ENCODE measurements around the gene DNTT. TPM values are rescaled to one million over a fixed set of nuclear protein-coding genes. Genes with fewer than 3 reads are reported as not detected.

DNTT gene
- total RNA-seq, 1 donor from 2014 or later = not detected

- Mint-ChIP-seq H3K27ac (no peak overlapping the region), H3K9me3 (no peaks in the 10 kb centered on the region), H3K36me3 (ENCODE audit: low read depth) (no peaks in the 10 kb centered on the region), H3K4me3 (ENCODE audit: low read depth) (no peak overlapping the region), H3K27me3 (ENCODE audit: low read depth) (peaks cover 27% of the 10 kb centered on the region), H3K4me1 (ENCODE audit: low read depth) (no peaks in the 10 kb centered on the region)
- intact Hi-C loops (cut with micrococcal nuclease) = no loop called here
- DNase-seq (ENCODE audit: low spot score) = no peak
These were observed 21.6 kb downstream of the DNTT start for GRCh38 chr10:96325719-96326373.

- Mint-ChIP-seq H3K4me3 (ENCODE audit: low read depth) (no peak overlapping the region), H3K36me3 (ENCODE audit: low read depth) (no peaks in the 10 kb centered on the region), H3K27me3 (ENCODE audit: low read depth) (peaks cover 35% of the 10 kb centered on the region), H3K27ac (no peak overlapping the region), H3K4me1 (ENCODE audit: low read depth) (no peaks in the 10 kb centered on the region), H3K9me3 (no peaks in the 10 kb centered on the region)
- no peak for DNase-seq (ENCODE audit: low spot score)
- intact Hi-C loops (cut with micrococcal nuclease) = no loop called here
These were observed 23.2 kb downstream of the DNTT start for GRCh38 chr10:96327462-96327861.

GRCh38 chr10:96333101-96333500 lies 28.9 kb downstream of the DNTT start:
- peaks cover 9% of the 10 kb centered on the region for H3K4me1 Mint-ChIP-seq (ENCODE audit: low read depth)
- H3K27me3 Mint-ChIP-seq (ENCODE audit: low read depth) = peaks cover 43% of the 10 kb centered on the region
- H3K4me3 Mint-ChIP-seq (ENCODE audit: low read depth) = no peak overlapping the region
- H3K9me3 Mint-ChIP-seq = no peaks in the 10 kb centered on the region
- intact Hi-C loops (cut with micrococcal nuclease) = no loop called here
- no peak for DNase-seq (ENCODE audit: low spot score)
- no peaks in the 10 kb centered on the region for H3K36me3 Mint-ChIP-seq (ENCODE audit: low read depth)
- no peak overlapping the region for H3K27ac Mint-ChIP-seq

GRCh38 chr10:96334616-96335526 lies 30.6 kb downstream of the DNTT start:
- intact Hi-C loops (cut with micrococcal nuclease) = no loop called here
- Mint-ChIP-seq H3K27ac (no peak overlapping the region), H3K9me3 (no peaks in the 10 kb centered on the region), H3K27me3 (ENCODE audit: low read depth) (peaks cover 38% of the 10 kb centered on the region), H3K36me3 (ENCODE audit: low read depth) (no peaks in the 10 kb centered on the region), H3K4me3 (ENCODE audit: low read depth) (no peak overlapping the region), H3K4me1 (ENCODE audit: low read depth) (peaks cover 9% of the 10 kb centered on the region)
- DNase-seq (ENCODE audit: low spot score) = no peak

- Mint-ChIP-seq H3K27ac (no peak overlapping the region), H3K4me3 (ENCODE audit: low read depth) (no peak overlapping the region), H3K36me3 (ENCODE audit: low read depth) (no peaks in the 10 kb centered on the region), H3K9me3 (no peaks in the 10 kb centered on the region), H3K27me3 (ENCODE audit: low read depth) (peaks cover 33% of the 10 kb centered on the region), H3K4me1 (ENCODE audit: low read depth) (peaks cover 15% of the 10 kb centered on the region)
- no peak for DNase-seq (ENCODE audit: low spot score)
- intact Hi-C loops (cut with micrococcal nuclease) = no loop called here
These were observed 32.9 kb downstream of the DNTT start for GRCh38 chr10:96337106-96337505.

- intact Hi-C loops (cut with micrococcal nuclease) = no loop called here
- peaks cover 29% of the 10 kb centered on the region for H3K27me3 Mint-ChIP-seq (ENCODE audit: low read depth)
These were observed 34.2 kb downstream of the DNTT start for GRCh38 chr10:96338279-96338925.

GRCh38 chr10:96339383-96339782 lies 35.1 kb downstream of the DNTT start:
- Mint-ChIP-seq H3K27ac (no peak overlapping the region), H3K4me3 (ENCODE audit: low read depth) (no peak overlapping the region), H3K9me3 (no peaks in the 10 kb centered on the region), H3K36me3 (ENCODE audit: low read depth) (no peaks in the 10 kb centered on the region), H3K4me1 (ENCODE audit: low read depth) (peaks cover 7% of the 10 kb centered on the region), H3K27me3 (ENCODE audit: low read depth) (peaks cover 27% of the 10 kb centered on the region)
- DNase-seq (ENCODE audit: low spot score) = no peak
- intact Hi-C loops (cut with micrococcal nuclease) = no loop called here

More at GRCh38 chr10:96338279-96338925, 34.2 kb downstream of the DNTT start:
- Mint-ChIP-seq H3K4me1 (ENCODE audit: low read depth) (peaks cover 9% of the 10 kb centered on the region), H3K9me3 (no peaks in the 10 kb centered on the region), H3K27ac (no peak overlapping the region), H3K4me3 (ENCODE audit: low read depth) (no peak overlapping the region), H3K36me3 (ENCODE audit: low read depth) (no peaks in the 10 kb centered on the region)
- DNase-seq (ENCODE audit: low spot score) = no peak

- DNase-seq (ENCODE audit: low spot score) = peak; percentile 26
- Mint-ChIP-seq H3K4me1 (ENCODE audit: low read depth) (peaks cover 7% of the 10 kb centered on the region), H3K36me3 (ENCODE audit: low read depth) (no peaks in the 10 kb centered on the region), H3K9me3 (peaks cover 4% of the 10 kb centered on the region), H3K27me3 (ENCODE audit: low read depth) (peaks cover 28% of the 10 kb centered on the region), H3K4me3 (ENCODE audit: low read depth) (no peak overlapping the region), H3K27ac (no peak overlapping the region)
- intact Hi-C loops (cut with micrococcal nuclease) = loop anchor here (2.0 to 5.0 kb wide), 2 partner anchors 108 to 323 kb away; no protein-coding TSS in a partner anchor
These were observed 36.0 kb downstream of the DNTT start for GRCh38 chr10:96339956-96340904.

GRCh38 chr10:96341219-96342182 lies 37.3 kb downstream of the DNTT start:
- Mint-ChIP-seq H3K27me3 (ENCODE audit: low read depth) (peaks cover 28% of the 10 kb centered on the region), H3K4me1 (ENCODE audit: low read depth) (peaks cover 7% of the 10 kb centered on the region), H3K36me3 (ENCODE audit: low read depth) (no peaks in the 10 kb centered on the region), H3K4me3 (ENCODE audit: low read depth) (no peak overlapping the region), H3K27ac (no peak overlapping the region), H3K9me3 (peaks cover 12% of the 10 kb centered on the region)
- intact Hi-C loops (cut with micrococcal nuclease) = loop anchor here (2.0 to 5.0 kb wide), 2 partner anchors 109 to 325 kb away; no protein-coding TSS in a partner anchor
- no peak for DNase-seq (ENCODE audit: low spot score)

GRCh38 chr10:96342402-96342801 lies 38.2 kb downstream of the DNTT start:
- Mint-ChIP-seq H3K4me1 (ENCODE audit: low read depth) (peaks cover 7% of the 10 kb centered on the region), H3K36me3 (ENCODE audit: low read depth) (no peaks in the 10 kb centered on the region), H3K9me3 (peaks cover 13% of the 10 kb centered on the region), H3K27me3 (ENCODE audit: low read depth) (peaks cover 22% of the 10 kb centered on the region), H3K4me3 (ENCODE audit: low read depth) (no peak overlapping the region), H3K27ac (no peak overlapping the region)
- intact Hi-C loops (cut with micrococcal nuclease) = loop anchor here (5.0 kb wide), 1 partner anchor 110 kb away; no protein-coding TSS in a partner anchor
- no peak for DNase-seq (ENCODE audit: low spot score)

GRCh38 chr10:96344178-96344577 lies 39.9 kb downstream of the DNTT start:
- no peak overlapping the region for H3K27ac Mint-ChIP-seq
- H3K9me3 Mint-ChIP-seq = peaks cover 13% of the 10 kb centered on the region
- peaks cover 7% of the 10 kb centered on the region for H3K4me1 Mint-ChIP-seq (ENCODE audit: low read depth)
- H3K4me3 Mint-ChIP-seq (ENCODE audit: low read depth) = no peak overlapping the region
- no peak for DNase-seq (ENCODE audit: low spot score)
- peaks cover 21% of the 10 kb centered on the region for H3K27me3 Mint-ChIP-seq (ENCODE audit: low read depth)
- no peaks in the 10 kb centered on the region for H3K36me3 Mint-ChIP-seq (ENCODE audit: low read depth)
- intact Hi-C loops (cut with micrococcal nuclease) = loop anchor here (5.0 kb wide), 1 partner anchor 112 kb away; no protein-coding TSS in a partner anchor
